ENCODE measurements around the gene ABLIM1.

DNA sequence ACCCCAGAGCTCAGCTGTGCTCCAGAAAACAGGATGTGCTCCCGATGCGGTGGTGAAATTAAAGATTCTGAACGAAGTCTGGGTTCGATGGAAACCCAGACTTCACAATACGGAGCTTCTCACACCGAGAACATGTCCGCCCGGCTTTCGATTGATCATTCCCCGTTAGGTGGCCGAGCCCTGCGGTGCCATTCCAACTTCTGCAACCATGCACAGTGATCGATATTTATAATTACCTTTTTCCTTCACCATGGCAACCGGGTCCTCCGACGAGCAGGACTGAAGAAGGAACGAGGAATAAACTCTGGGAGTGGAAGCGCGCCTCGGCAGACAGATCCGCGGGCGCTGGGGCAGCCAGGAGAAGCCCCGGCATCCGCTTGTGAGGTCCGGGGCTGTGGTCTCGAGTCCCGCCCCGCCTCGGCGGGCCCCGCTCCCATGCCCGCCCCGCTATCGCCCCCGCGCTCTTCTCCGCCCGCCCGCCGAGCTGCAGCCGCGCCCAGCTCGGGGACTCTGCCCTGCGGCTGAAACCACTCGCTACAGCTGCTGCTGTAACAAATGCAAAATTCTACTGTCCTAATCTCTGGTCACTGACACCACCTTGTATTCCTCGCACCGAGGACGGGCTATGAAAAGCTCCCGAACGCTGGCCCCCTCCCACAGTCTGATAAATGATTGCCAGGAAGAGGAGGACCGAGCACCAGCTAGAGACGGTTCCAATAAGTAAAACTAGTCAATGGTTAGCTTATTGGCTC is 26.2 kb downstream of the ABLIM1 start:
- TF ChIP-seq, protein P1, sequence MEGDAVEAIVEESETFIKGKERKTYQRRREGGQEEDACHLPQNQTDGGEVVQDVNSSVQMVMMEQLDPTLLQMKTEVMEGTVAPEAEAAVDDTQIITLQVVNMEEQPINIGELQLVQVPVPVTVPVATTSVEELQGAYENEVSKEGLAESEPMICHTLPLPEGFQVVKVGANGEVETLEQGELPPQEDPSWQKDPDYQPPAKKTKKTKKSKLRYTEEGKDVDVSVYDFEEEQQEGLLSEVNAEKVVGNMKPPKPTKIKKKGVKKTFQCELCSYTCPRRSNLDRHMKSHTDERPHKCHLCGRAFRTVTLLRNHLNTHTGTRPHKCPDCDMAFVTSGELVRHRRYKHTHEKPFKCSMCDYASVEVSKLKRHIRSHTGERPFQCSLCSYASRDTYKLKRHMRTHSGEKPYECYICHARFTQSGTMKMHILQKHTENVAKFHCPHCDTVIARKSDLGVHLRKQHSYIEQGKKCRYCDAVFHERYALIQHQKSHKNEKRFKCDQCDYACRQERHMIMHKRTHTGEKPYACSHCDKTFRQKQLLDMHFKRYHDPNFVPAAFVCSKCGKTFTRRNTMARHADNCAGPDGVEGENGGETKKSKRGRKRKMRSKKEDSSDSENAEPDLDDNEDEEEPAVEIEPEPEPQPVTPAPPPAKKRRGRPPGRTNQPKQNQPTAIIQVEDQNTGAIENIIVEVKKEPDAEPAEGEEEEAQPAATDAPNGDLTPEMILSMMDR (IDR thresholded peaks at IDR 0.05): no peak; the same call in 1 of the 2 replicates
- no peak for TF ChIP-seq ZFX (IDR thresholded peaks at IDR 0.05; ENCODE audit: borderline replicate concordance)

All from 22Rv1 (cell line).